HG03354 (cell line): Measurements from ENCODE around the gene GTF2IRD1.

Experiments used
- ATAC-seq: cut with Tn5 transposase; IDR thresholded peaks from one replicate; pipeline ENCODE4 v1.9.1; 2021; ENCODE audit warnings: mild to moderate bottlenecking; ENCODE audit not compliant: unreplicated experiment, poor library complexity, severe bottlenecking

Gene GTF2IRD1

DNA sequence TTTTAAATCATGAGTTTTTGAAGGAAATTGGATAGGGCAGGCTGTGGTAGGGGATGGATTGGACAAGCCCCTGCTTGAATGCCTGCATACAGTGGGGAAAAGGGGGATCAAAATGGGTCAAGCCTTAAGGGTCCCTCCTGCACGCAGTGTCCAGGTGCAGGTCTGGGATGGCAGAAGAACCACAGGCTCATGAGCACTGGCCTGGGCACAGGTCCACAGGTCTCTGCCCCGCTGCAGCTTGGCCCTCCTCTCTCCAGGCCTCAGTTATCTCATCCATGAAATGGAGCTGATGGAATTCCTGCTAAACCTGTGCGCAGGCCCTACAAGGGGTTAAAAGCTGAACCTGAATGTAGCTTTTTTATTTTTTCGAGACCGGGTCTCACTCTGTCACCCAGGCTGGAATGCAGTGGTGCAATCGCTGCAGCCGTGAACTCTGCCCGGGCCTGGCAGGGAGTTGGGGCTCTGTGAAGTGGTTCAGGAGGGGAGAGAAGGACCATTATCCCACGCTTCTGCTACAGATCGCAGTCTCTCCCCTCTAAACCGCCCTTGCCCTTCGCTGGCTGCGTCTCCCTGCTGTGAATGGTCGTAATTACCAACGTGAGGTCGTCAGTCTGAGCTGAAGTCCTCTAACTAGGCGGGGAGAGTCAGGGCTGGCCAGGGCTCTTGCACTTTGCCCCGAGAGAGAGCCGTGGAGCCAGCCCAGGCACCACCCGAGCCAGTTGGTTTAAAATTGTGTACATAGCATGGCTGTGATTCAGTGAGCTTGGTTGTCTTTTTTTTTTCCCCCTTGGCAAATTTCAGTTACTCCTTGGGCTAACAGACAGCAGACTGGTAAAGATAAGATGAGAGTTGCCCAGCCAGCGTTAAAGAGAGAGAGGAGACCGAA lies 126.3 kb downstream of the GTF2IRD1 start:
- ATAC-seq = no peak

DNA sequence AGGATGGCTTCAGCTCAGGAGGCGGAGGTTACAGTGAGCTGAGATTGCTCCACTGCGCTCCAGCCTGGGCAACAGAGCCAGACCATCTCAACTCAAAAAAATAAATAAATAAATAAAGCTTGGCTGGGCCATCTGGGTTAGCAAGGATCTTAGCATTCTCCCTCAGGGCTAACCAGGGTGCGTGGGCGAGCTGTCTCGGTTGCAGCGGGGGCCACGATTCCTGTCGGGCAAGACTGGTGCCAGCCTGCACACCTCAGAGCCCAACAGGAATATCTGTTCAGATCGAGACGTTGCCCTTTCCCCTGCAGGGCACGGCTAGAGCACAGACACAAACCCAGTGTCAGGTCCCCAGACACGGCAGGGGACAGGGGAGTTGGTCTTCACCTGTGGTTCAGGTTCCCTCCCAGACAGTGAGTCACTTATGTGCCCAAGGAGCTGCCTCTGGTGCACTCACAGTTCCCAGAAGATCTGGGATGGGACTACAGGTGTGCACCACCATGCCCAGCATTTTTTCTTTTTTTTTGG lies 128.3 kb downstream of the GTF2IRD1 start:
- ATAC-seq = no peak

DNA sequence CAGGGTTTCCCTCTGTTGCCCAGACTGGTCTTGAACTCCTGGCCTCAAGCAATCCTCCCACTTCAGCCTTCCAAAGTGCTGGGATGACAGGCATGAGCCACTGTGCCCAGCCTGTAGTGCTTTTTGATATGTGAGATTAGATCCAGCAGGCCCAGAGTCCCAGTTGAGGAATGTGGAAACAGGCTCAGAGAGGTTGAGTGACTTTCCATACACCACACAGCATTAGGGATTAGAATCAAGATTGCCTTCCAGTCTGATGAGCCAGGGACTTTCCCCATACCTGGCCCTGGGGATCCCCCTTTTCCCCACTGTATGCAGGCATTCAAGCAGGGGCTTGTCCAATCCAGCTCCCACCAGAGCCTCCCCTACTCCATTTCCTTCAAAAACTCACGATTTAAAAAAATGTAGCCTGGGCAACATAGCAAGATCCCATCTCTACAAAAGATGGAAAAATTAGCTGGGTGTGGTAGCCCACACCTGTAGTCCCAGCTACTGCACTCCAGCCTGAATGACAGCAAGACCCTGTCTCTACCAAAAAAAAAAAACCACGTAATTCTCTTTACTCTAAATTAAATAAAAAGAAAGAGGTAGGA lies 128.8 kb downstream of the GTF2IRD1 start:
- ATAC-seq = no peak

DNA sequence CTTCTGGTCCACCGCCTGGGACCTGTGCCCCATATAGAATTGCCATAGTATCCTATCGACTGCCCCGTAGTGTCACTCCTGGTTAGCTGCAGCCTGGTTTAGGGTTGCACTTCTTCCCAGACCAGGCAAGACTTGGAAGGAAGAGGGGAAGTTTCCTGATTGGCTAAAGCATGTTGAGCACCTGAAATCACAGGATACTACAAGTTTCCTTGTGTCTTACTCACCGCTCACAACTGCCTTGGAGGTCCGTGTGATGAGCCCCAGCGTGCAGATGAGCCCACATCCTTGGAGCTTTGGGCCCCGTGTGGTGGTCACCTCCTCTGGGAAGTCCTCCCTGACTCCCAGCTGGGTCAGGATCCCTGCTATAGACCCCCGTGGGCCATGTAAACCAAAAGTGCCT lies 129.9 kb downstream of the GTF2IRD1 start:
- ATAC-seq = no peak

DNA sequence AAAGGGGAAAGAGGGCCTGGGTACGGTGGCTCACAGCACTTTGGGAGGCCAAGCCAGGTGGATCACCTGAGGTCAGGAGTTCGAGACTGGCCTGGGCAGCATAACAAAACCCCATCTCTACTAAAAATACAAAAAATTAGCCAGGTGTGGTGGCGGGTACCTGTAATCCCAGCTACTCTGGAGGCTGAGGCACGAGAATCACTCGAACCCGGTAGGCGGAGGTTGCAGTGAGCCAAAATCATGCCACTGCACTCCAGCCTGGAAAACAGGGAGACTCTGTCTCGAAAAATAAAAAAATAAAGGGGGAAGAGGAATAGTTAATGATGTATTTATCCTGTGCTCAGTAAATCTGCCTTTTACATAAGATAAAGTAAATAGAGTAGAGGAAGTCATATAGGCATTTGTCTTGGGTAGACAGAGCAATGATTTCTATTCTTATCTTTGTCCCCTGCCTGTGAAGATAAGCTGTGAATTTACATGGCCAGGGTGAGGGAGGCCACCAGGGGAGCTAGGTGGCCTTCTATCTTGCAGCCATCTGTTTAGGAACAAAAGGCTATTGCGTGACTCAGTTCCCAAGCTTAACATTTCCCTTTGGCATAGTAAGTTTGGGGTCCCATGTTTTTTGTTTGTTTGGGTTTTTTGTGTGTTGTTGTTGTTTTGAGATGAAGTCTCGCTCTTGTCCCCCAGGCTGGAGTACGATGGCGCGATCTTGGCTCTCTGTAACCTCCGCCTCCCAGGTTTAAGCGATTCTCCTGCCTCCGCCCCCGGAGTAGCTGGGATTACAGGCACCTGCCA lies 130.7 kb downstream of the GTF2IRD1 start:
- no peak for ATAC-seq

GRCh38 chr7:74585844-74586243 lies 132.1 kb downstream of the GTF2IRD1 start:
- ATAC-seq = no peak

GRCh38 chr7:74586258-74587175 lies 132.8 kb downstream of the GTF2IRD1 start:
- no peak for ATAC-seq

- ATAC-seq = peak; percentile 86
Measured at GRCh38 chr7:74587435-74588126, 133.9 kb downstream of the GTF2IRD1 start.

DNA sequence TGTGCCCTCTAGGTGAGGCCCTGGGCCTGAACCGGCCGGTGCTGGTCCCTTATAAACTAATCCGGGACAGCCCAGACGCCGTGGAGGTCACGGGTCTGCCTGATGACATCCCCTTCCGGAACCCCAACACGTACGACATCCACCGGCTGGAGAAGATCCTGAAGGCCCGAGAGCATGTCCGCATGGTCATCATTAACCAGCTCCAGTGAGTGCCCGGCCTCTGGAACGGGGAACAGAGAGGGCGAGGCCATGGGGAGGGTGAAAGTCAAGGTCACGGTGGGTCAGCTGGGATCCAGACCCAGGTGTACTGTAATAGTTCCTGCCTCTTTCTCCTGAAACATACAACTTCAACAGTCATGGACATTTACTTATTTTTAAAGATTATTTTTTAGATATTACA lies 137.1 kb downstream of the GTF2IRD1 start:
- ATAC-seq = no peak

DNA sequence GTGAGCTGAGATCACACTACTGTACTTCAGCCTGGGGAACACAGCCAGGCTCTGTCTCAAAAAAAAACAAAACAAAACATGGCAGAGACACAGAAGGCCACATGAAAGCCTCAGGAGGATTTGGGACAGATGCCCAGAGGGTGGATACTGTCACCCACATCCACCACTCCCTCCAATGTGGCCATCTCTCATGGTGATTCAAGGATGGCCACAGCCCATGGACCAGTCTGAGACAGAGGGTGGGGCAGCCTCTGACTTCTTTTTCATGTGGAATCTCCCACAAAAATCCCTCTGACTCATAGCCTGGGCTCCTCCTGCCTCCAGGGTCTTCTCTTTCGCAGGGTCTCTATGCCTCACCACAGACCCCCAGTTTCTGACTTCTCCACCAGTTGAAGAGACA lies 144.9 kb downstream of the GTF2IRD1 start:
- no peak for ATAC-seq

- ATAC-seq = no peak
Measured at GRCh38 chr7:74599244-74599643, 145.5 kb downstream of the GTF2IRD1 start.

DNA sequence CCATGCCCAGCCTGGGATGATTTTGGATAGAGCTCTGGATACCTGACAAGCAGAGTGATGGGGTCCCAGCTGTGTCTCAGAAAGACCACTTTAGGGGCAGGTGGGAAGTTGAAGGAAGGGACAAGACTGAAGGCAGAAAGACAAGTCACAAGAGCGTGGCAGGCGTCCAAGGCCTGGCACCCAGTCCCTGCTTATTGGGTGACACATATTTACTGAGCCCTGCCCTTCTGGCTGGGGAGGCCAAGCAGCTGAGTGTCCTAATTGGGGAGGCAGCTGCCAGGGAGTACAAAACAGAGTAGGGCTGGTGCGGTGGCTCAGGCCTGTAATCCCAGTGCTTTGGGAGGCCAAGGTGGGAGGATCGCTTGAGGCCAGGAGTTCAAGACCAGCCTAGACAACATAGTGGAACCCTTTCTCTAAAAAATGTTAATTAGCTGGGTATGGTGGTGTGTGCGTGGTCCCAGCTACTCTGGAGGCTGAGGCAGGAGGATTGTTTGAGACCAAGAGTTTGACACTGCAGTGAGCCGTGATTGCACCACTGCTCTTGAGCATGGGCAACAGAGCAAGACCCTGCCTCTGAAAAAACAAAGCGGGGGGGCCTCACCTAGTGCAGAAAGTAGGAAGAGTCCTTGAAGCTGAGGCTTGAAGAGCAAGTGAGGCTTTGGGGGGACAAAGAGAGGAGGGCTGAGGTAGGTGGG lies 150.8 kb downstream of the GTF2IRD1 start:
- no peak for ATAC-seq

DNA sequence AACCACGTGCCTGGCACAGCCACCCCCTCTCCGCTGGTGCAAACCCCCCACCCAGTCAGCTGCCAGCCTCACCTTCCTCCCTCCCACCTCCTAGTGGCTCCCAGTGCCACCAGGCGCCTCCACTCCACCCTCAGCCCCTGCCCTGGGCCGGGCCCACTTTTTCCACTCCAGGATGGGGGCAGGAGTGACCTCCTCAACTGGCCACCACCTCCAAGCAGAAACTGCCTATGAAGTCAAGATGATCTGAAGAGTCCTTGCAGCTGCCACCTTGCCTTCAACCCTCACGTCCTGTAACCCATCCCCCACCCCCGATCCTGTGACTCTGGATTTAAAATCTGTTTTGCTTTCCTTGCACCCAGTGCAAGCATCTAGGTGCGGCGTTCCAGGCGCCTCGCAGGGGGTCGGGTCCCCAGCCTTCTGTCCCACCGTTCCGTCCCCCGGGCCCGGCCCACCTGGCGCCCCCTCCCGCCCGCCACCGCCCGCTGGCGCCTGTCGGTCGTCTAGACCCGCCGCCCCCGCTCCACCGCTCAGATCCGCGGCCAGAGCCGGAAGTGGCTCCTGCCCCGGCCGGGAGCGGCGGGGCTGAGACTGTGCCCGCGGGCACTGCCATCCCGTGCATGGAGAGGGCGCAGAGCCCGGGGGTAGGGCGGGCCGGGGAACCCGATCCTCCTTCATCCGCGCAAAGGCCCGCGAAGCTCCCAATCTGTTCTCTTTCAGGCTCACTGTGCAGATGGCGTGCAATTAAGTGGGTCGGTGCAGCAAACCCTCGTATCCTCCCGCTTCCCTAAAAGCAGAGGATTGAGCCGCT lies 152.6 kb downstream of the GTF2IRD1 start:
- ATAC-seq = no peak

DNA sequence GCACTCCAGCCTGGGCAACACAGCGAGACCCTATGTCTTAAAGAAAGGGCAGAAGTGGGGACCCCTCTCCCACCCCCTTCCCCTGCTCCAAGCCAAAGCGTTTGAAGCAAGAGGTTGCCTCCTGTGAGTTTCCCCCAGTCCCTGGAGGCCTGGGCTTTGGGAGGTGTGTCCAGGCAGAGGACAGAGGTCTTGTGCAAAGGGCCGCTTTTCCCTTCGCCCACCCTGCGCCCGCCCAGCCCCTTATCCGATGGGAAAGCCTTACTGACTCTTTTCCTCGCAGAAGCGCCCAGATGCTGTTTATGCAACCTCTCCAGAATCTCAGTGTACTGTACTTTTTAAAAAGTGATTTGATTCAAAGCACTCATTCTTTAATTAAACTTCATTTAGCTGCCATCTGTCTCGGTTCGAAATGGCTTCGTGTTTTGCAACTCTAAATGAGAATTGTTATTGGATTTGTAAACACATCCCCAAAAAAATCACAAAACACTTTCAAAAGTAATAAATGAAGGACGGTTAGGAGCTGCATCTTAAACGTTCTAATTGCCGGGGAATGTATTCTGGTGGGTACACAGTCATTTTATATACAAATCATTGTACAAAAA lies 153.3 kb downstream of the GTF2IRD1 start:
- ATAC-seq = no peak

DNA sequence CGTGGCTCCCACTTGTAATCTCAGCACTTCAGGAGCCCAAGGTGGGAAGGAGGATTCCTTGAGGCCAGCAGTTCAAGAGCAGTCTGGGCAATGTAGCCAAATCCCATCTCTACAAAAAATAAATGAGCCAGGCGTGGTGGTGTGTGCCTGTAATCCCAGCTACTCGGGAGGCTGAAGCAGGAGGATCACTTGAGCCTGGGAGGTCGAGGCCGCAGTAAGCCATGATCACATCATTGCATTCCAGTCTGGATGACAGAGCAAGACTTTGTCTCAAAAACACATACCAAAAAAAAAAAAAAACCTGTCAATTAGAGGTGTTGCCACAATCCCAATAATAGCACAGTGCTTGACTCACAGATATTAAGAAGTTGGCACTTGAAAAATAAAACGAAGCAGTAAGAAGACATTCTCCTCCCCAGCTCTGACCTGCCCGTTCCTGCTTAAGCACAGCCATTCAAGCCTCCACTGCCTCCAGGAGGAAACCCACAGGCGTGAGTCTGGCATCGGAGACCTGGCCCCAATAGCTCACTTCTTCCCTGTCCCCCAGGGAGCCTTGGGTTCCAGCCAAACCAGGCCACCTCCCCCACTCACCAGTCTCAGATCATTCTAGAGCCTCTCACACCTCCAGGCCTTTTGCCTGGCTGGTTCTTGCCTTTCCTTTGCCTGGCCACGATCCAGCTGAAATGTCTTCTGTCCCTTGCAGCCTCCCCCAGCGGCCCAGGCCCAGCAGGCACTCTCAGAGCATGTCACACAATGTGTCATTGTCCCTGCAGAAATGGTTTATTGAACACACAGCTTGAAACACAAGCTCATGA lies 158.5 kb downstream of the GTF2IRD1 start:
- no peak for ATAC-seq
